Thoracic aorta endothelial cell (primary cell): ENCODE results near the gene PUSL1. TPM values are rescaled to one million over a fixed set of nuclear protein-coding genes. Genes with fewer than 3 reads are reported as not detected.

ENCODE experiments used
- small RNA-seq: library from RNA; depleted of rRNA; stranded (forward); fragments of <200 nt; gene quantifications from one replicate; pipeline ENCODE3, GENCODE V24; 2012
- total RNA-seq: library from RNA; depleted of rRNA; stranded (reverse); fragments of >200 nt; gene quantifications from 2 replicates; pipeline ENCODE4 v1.2.3, GENCODE V29; 2012

The PUSL1 gene, protein sequence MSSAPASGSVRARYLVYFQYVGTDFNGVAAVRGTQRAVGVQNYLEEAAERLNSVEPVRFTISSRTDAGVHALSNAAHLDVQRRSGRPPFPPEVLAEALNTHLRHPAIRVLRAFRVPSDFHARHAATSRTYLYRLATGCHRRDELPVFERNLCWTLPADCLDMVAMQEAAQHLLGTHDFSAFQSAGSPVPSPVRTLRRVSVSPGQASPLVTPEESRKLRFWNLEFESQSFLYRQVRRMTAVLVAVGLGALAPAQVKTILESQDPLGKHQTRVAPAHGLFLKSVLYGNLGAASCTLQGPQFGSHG
- total RNA-seq: 21.0 and 22.9 TPM in 2 replicates

GRCh38 chr1:1307923-1308755 is at the start of gene PUSL1, which contains the start of gene ACAP3:
Gene PUSL1 (plus strand): TSS chr1:1308597. CDS start chr1:1308644, 47 bp downstream.
Gene ACAP3 (minus strand): TSS chr1:1307930. CDS start chr1:1307815, 115 bp downstream.

DNA sequence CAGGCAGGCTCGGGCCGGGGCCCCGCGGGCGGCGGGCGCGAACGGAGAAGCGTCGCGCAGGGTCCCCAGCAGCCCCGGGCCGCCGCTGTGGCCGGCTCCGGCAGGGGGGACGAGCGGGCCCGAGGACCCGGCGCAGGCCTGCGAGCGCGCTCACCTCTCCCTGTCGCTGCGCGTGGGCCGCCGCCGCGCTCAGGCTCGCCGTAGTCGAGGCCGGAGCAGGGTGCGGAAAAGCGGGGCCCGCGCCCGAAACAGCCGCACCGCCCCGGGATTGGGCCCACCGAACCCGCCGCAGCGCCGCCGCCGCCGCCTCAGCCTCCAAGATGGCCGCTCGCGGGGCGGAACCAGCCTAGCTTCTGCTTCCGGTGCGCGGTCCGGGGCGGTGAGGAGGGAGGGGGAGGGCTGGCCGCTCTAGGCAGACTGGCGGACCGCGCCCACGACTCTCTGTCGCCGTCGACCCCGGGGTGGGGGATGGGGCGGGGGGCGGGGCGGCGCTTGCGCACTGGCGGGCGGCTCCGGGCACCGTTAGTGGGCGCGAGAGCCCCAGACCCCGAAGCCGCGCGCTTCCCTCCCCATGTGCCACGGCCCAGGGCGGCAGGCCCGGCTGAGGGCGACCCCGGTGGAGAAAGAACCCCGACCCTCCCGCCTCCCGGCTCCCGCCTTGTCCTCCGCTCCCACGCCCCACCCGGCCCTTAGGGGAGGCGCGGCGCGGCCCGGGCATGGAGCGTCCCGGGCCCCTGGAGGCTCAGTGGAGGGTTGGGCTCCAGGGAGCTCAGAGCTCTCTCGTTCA is 34.7 kb upstream of the PUSL1 start, which contains the start of gene UBE2J2:
TSS of gene UBE2J2 (minus strand) at position 343 of the 787 bp plus-strand sequence. CDS start 5,862 bp downstream, outside the sequence.

GRCh38 chr1:1324524-1325287 is 16.3 kb downstream of the PUSL1 start, which contains the start of the genes CPTP and INTS11:
Gene CPTP (plus strand): TSS chr1:1324802. CDS start chr1:1326911, 2,109 bp downstream.
Gene INTS11 (minus strand): TSS chr1:1324660. CDS start chr1:1324608, 52 bp downstream.

GRCh38 chr1:1331068-1331965 is 22.9 kb downstream of the PUSL1 start, which contains the start of gene TAS1R3:
Gene TAS1R3 (plus strand): TSS chr1:1331280. CDS start chr1:1331346, 66 bp downstream.

DNA sequence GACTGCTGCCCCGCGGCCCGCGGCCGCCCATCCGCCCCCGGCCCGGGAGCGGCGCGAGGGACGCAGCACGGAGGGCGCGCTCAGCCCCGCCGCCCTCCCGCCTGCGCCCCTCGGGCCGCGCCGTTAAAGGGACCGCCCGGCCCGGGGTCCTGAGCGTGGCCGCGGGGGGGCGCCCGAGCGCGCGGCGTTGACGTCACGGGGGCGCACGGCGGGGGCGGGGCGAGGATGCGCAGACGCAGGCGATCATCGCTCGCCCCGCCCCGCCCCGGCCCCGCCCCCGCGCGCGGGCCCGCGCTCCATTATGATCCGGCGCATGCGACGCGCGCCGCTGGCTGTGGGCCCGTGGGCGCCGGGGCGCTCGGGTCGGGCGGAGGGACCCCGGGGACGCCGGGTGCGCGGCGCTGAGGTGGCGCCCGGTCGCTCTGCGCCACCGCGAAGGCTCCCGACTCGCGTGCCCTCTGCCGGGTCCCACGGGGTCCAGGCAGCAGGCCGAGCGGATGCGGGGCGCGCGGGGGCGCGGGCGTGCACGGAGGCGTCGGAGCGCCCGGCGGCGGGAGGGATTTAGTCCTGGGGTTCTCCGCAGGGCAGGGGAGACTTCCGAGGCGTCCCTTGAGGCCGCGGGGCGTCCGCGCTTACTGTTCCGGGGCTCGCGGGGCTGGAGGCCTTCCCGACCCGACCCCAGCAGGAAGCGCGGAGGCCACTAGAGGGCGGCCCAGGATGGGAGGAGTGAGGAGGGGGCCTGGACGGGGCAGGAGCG is 41.0 kb downstream of the PUSL1 start, which contains the start of gene DVL1:
TSS of gene DVL1 (minus strand) at position 163 of the 757 bp plus-strand sequence. CDS start 353 bp downstream, outside the sequence.

DNA sequence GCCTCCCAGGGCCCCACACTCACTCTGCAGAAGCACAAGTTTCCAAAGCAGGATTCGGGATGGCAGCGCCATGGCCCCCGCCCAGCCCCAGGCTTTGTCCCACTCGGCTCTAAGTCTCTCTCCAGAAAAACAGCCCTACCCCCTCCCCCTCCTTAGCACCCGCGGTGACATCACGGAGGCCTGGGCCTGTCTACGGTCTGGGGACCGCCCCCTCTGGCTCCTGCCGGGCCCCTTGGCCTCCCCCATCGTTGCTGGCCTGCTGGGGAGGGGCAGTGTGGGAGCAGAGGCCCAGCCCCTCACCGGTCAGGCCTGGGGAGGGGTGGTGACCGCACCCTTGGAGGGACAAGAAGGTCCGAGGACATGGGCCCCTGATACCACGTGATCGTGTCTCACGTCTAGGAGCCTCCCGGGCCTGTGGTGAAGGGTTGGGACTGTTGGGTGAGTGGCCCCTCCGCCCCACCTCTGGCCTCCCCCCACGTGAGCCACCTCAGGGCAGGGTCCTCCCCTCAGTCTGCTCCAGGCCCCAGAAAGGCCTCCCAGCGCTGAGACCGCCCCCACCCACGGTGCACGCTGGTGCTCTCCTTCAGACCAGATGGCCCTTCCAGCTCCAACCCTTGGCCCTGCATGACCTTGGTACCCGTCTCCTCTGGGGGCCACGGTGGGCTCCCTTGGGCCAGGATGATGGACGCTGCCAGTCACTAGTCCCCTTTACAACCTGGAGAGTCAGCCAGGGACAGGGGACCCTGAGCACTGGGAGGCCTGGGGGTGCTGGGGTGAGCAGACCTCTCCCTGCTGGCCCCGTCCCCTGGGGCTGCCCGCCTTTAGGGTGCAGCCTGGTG is 50.3 kb downstream of the PUSL1 start, which contains the start of gene MXRA8:
TSS of gene MXRA8 (minus strand) at position 123 of the 839 bp plus-strand sequence. CDS start at position 72, 51 bp downstream.

Small RNAs within 50 kb of the gene (small RNA-seq; reads per million reads assigned to genes)
- not detected for gene MIR6726

Other genes starting within 250 kb of the PUSL1 start
- not detected in 2 replicates for gene RNF223, start 234.3 kb upstream of the PUSL1 start, total RNA-seq
- gene C1orf159, start 192.5 kb upstream of the PUSL1 start, total RNA-seq: 8.6 and 11.8 TPM in 2 replicates
- not detected in 2 replicates for gene TTLL10, start 134.7 kb upstream of the PUSL1 start, total RNA-seq
- gene TNFRSF18, start 102.0 kb upstream of the PUSL1 start, total RNA-seq: not detected in 2 replicates
- 0.57 and 0.93 TPM in 2 replicates for gene TNFRSF4, start 94.4 kb upstream of the PUSL1 start, total RNA-seq
- 91.1 and 105 TPM in 2 replicates for gene SDF4, start 76.6 kb upstream of the PUSL1 start, total RNA-seq
- gene B3GALT6, start 76.4 kb upstream of the PUSL1 start, total RNA-seq: 20.5 and 27.3 TPM in 2 replicates
- gene C1QTNF12, start 61.9 kb upstream of the PUSL1 start, total RNA-seq: 1.1 TPM in 1 of 2 replicates, not detected in the other
- gene UBE2J2, start 34.7 kb upstream of the PUSL1 start, total RNA-seq: 50.0 and 53.1 TPM in 2 replicates
- 0.66 and 0.93 TPM in 2 replicates for gene SCNN1D, start 28.2 kb upstream of the PUSL1 start, total RNA-seq
- gene ACAP3, start 667 bp upstream of the PUSL1 start, total RNA-seq: 19.7 and 22.7 TPM in 2 replicates
- 64.1 and 71.4 TPM in 2 replicates for gene INTS11, start 16.1 kb downstream of the PUSL1 start, total RNA-seq
- gene CPTP, start 16.2 kb downstream of the PUSL1 start, total RNA-seq: 15.6 and 21.5 TPM in 2 replicates
- gene TAS1R3, start 22.7 kb downstream of the PUSL1 start, total RNA-seq: 0.13 and 0.22 TPM in 2 replicates
- 28.9 and 38.4 TPM in 2 replicates for gene DVL1, start 40.8 kb downstream of the PUSL1 start, total RNA-seq
- 0.80 and 1.2 TPM in 2 replicates for gene MXRA8, start 50.0 kb downstream of the PUSL1 start, total RNA-seq
- 94.9 and 99.4 TPM in 2 replicates for gene AURKAIP1, start 66.6 kb downstream of the PUSL1 start, total RNA-seq
- gene CCNL2, start 90.7 kb downstream of the PUSL1 start, total RNA-seq: 140 and 162 TPM in 2 replicates
- 100 and 116 TPM in 2 replicates for gene MRPL20, start 98.7 kb downstream of the PUSL1 start, total RNA-seq
- gene ANKRD65, start 112.7 kb downstream of the PUSL1 start, total RNA-seq: 0.07 and 0.13 TPM in 2 replicates
- gene VWA1, start 127.1 kb downstream of the PUSL1 start, total RNA-seq: 1.3 and 2.9 TPM in 2 replicates
- not detected in 2 replicates for gene ATAD3C, start 141.1 kb downstream of the PUSL1 start, total RNA-seq
- gene ATAD3B, start 163.2 kb downstream of the PUSL1 start, total RNA-seq: 33.0 and 38.4 TPM in 2 replicates
- 46.1 TPM in 2 replicates for gene ATAD3A, start 203.6 kb downstream of the PUSL1 start, total RNA-seq
- 3.5 and 4.0 TPM in 2 replicates for gene TMEM240, start 232.0 kb downstream of the PUSL1 start, total RNA-seq